RWPE2 (cell line): ENCODE data around the gene RHEX.

Experiments used
- ATAC-seq: fragments of 200-7000 bp; cut with Tn5 transposase; 3 replicates; pipeline ENCODE4 v1.9.1; 2021; ENCODE audit warnings: low read depth
- DNase-seq: peaks from one replicate; pipeline ENCODE4 v3.0.0-alpha.2; 2020; ENCODE audit warnings: low spot score
- H3K27ac ChIP-seq: fragments of 450-650 bp; 2 replicates; pipeline ENCODE4 v1.5.1; 2017; ENCODE audit warnings: mild to moderate bottlenecking; ENCODE audit not compliant: poor library complexity, severe bottlenecking
- H3K27me3 ChIP-seq: fragments of 250-450 bp; sonication (Bioruptor Pico); 2 replicates; pipeline ENCODE4 v1.5.1; 2021; ENCODE audit warnings: mild to moderate bottlenecking, moderate library complexity; ENCODE audit not compliant: insufficient read depth, poor library complexity, severe bottlenecking
- H3K36me3 ChIP-seq: fragments of 250-450 bp; sonication (Bioruptor Pico); 2 replicates; pipeline ENCODE4 v1.5.1; 2020; ENCODE audit warnings: low read depth, mild to moderate bottlenecking, moderate library complexity
- H3K4me1 ChIP-seq: fragments of 250-450 bp; sonication (Bioruptor Pico); 2 replicates; pipeline ENCODE4 v1.5.1; 2021; ENCODE audit warnings: mild to moderate bottlenecking, moderate library complexity; ENCODE audit not compliant: insufficient read depth, poor library complexity, severe bottlenecking
- H3K4me3 ChIP-seq: fragments of 250-450 bp; sonication (Bioruptor Pico); 2 replicates; pipeline ENCODE4 v1.5.1; 2021; ENCODE audit warnings: mild to moderate bottlenecking, moderate library complexity; ENCODE audit not compliant: severe bottlenecking
- H3K9me3 ChIP-seq: fragments of 250-450 bp; sonication (Bioruptor Pico); 2 replicates; pipeline ENCODE4 v1.5.1; 2021; ENCODE audit warnings: mild to moderate bottlenecking, moderate library complexity; ENCODE audit not compliant: severe bottlenecking
- CTCF ChIP-seq: fragments of 450-650 bp; IDR thresholded peaks from one replicate; pipeline ENCODE4 v1.5.1; 2017; ENCODE audit warnings: mild to moderate bottlenecking, moderate library complexity; ENCODE audit not compliant: poor library complexity, severe bottlenecking

Gene RHEX

GRCh38 chr1:206142770-206143169 is 89.8 kb downstream of the RHEX start:
- Histone ChIP-seq H3K4me1 (no peaks in the 10 kb centered on the region), H3K36me3 (no peaks in the 10 kb centered on the region), H3K4me3 (no peak overlapping the region), H3K27me3 (no peaks in the 10 kb centered on the region), H3K27ac (no peak overlapping the region), H3K9me3 (no peaks in the 10 kb centered on the region)
- TF ChIP-seq CTCF: no peak
- DNase-seq: no peak
- ATAC-seq: no peak

- DNase-seq (no peak), ATAC-seq (no peak)
- H3K9me3 ChIP-seq: no peaks in the 10 kb centered on the region
- H3K4me1 ChIP-seq: no peaks in the 10 kb centered on the region
- H3K36me3 ChIP-seq: no peaks in the 10 kb centered on the region
- H3K27me3 ChIP-seq: no peaks in the 10 kb centered on the region
- no peak for TF ChIP-seq CTCF
- H3K27ac ChIP-seq: no peak overlapping the region
- no peak overlapping the region for H3K4me3 ChIP-seq
Observed at GRCh38 chr1:206143537-206144172, 90.7 kb downstream of the RHEX start.

- no peak for ATAC-seq
- Histone ChIP-seq H3K9me3 (no peaks in the 10 kb centered on the region), H3K4me3 (no peak overlapping the region), H3K36me3 (no peaks in the 10 kb centered on the region), H3K27ac (no peak overlapping the region), H3K27me3 (no peaks in the 10 kb centered on the region), H3K4me1 (no peaks in the 10 kb centered on the region)
- no peak for DNase-seq
- TF ChIP-seq CTCF: no peak
Observed at GRCh38 chr1:206144605-206145004, 91.6 kb downstream of the RHEX start.

GRCh38 chr1:206145771-206146290 is 92.9 kb downstream of the RHEX start:
- no peaks in the 10 kb centered on the region for H3K27me3 ChIP-seq
- no peak for ATAC-seq
- H3K27ac ChIP-seq: no peak overlapping the region
- DNase-seq: no peak
- no peaks in the 10 kb centered on the region for H3K4me1 ChIP-seq
- no peak for TF ChIP-seq CTCF
- H3K36me3 ChIP-seq: no peaks in the 10 kb centered on the region
- no peaks in the 10 kb centered on the region for H3K9me3 ChIP-seq
- no peak overlapping the region for H3K4me3 ChIP-seq
